Astrocyte of the cerebellum (primary cell): ENCODE data around the gene ZNF611.
"Not testable (repeated sequence)": the region's sequence is repeated elsewhere in the genome, so short reads cannot be mapped to it uniquely, and the experiment has no call there.

ENCODE experiments used
- DNase-seq: peaks from one replicate; pipeline ENCODE4 v3.0.0-alpha.2; 2011; ENCODE audit warnings: low read depth
- H3K4me3 ChIP-seq: 2 replicates; pipeline ENCODE4 v1.5.1; 2011; ENCODE audit warnings: mild to moderate bottlenecking, low read depth, low read length, moderate library complexity
- in situ Hi-C: cut with HindIII; loops from 2 replicates; pipeline ENCODE4 v1.10.0; 2017; ENCODE audit warnings: low sequenced_read_pairs
- TF ChIP-seq, protein P1 (sequence below): IDR thresholded peaks from 2 replicates; pipeline ENCODE4 v1.5.1; 2012; ENCODE audit warnings: low read length, low read depth, moderate library complexity, mild to moderate bottlenecking; ENCODE audit errors: missing control alignments

The ZNF611 gene

DNA sequence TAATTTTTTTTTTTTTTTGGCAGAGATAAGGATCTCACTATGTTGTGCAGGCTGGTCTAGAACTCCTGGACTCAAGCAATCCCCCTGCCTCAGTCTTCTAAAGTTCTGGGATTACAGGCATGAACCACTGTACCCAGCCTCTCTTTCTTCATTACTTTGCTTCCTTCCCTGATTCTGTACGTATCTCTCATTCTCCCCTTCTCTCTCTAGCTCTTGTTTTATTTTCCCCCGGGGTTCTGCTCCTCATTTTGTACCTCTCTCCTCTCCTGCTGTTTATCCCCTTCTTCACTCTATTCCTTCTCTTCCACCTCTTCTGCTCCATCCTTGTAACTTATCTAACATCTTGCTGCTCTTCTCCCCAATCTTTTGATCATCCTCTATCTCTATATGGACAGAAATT, 46.5 kb downstream of the ZNF611 start:
- TF ChIP-seq, protein P1, sequence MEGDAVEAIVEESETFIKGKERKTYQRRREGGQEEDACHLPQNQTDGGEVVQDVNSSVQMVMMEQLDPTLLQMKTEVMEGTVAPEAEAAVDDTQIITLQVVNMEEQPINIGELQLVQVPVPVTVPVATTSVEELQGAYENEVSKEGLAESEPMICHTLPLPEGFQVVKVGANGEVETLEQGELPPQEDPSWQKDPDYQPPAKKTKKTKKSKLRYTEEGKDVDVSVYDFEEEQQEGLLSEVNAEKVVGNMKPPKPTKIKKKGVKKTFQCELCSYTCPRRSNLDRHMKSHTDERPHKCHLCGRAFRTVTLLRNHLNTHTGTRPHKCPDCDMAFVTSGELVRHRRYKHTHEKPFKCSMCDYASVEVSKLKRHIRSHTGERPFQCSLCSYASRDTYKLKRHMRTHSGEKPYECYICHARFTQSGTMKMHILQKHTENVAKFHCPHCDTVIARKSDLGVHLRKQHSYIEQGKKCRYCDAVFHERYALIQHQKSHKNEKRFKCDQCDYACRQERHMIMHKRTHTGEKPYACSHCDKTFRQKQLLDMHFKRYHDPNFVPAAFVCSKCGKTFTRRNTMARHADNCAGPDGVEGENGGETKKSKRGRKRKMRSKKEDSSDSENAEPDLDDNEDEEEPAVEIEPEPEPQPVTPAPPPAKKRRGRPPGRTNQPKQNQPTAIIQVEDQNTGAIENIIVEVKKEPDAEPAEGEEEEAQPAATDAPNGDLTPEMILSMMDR, result no peak
- no peak overlapping the region for H3K4me3 ChIP-seq
- in situ Hi-C loops, result no loop called here
- DNase-seq, result no peak

DNA sequence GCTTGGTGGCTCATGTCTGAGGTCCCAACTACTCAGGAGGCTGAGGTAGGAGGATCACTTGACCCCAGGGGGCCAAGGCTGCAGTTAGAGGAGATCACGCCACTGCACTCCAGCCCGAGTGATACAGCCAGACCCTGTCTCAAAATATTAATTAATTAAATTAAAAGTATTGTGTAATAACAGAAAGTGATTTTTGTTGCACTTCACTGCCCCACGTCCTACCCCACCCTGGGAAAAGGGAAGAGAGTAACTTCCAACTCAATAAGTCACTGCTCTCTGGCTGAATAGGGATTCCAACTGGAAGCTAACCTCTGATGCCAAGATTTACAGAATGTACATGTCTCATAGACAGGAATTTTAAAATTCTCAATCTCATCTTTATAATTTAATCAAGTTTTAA, 47.2 kb downstream of the ZNF611 start:
- DNase-seq, result no peak
- in situ Hi-C loops, result no loop called here
- TF ChIP-seq, protein P1, result no peak
- H3K4me3 ChIP-seq, result no peak overlapping the region

GRCh38 chr19:52685811-52686210, 49.0 kb downstream of the ZNF611 start:
- TF ChIP-seq, protein P1, result no peak
- H3K4me3 ChIP-seq, result no peak overlapping the region
- no peak for DNase-seq
- in situ Hi-C loops, result no loop called here

DNA sequence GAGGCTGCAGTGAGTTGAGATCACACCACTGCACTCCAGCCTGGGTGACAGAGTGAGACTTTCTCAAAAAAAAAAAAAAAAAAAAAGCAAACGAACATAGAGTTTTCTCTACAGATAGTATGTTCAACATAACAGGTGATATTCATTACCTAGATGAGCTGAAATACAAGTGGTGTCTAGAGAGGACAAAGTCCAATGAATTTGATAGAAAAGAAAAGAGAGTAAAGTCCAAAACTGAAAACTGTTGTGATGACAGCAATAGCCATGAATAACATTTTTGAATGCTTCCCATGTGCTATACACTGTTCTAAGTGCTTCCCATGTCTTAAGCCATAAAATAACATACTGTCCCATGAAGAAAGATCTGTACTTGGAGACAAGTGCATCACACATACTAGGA, 53.6 kb downstream of the ZNF611 start:
- DNase-seq, H3K4me3 ChIP-seq, in situ Hi-C loops: not testable (repeated sequence)

- H3K4me3 ChIP-seq, result no peak overlapping the region
- in situ Hi-C loops, result no loop called here
- TF ChIP-seq, protein P1, result no peak
- no peak for DNase-seq
Measured at GRCh38 chr19:52679598-52679997, 55.2 kb downstream of the ZNF611 start.

GRCh38 chr19:52675239-52675638, 59.6 kb downstream of the ZNF611 start:
- in situ Hi-C loops, DNase-seq, H3K4me3 ChIP-seq: not testable (repeated sequence)

GRCh38 chr19:52673014-52673413, 61.8 kb downstream of the ZNF611 start:
- in situ Hi-C loops, result no loop called here
- no peak overlapping the region for H3K4me3 ChIP-seq
- DNase-seq, result no peak
- TF ChIP-seq, protein P1, result no peak

- no peak for DNase-seq
- in situ Hi-C loops, result no loop called here
- TF ChIP-seq, protein P1, result no peak
- no peak overlapping the region for H3K4me3 ChIP-seq
Measured at GRCh38 chr19:52670046-52670445, 64.8 kb downstream of the ZNF611 start.
